Fibroblast of lung (primary cell): ENCODE measurements around the gene AKIRIN2. TPM values are rescaled to one million over a fixed set of nuclear protein-coding genes. Genes with fewer than 3 reads are reported as not detected.

Experiments used
- DNase-seq, 2 donors: peaks; one replicate each; pipeline versions ENCODE4 v3.0.0 to v3.0.0-alpha.2; 2010; ENCODE audit warnings: low read depth in 2 of 2
- H2AFZ ChIP-seq: 2 replicates; pipeline ENCODE4 v1.5.1; 2012; ENCODE audit warnings: low read length, control low read depth, inconsistent platforms
- H3K27ac ChIP-seq: 2 replicates; pipeline ENCODE4 v1.5.1; 2011; ENCODE audit warnings: low read length, control low read depth; ENCODE audit not compliant: insufficient read depth
- H3K27me3 ChIP-seq: 2 replicates; pipeline ENCODE4 v1.5.1; 2011; ENCODE audit warnings: mild to moderate bottlenecking, low read length; ENCODE audit not compliant: control insufficient read depth, insufficient read depth
- H3K36me3 ChIP-seq: 2 replicates; pipeline ENCODE4 v1.5.1; 2011; ENCODE audit warnings: low read length; ENCODE audit not compliant: control insufficient read depth, insufficient read depth
- H3K4me1 ChIP-seq: 2 replicates; pipeline ENCODE4 v1.5.1; 2011; ENCODE audit warnings: low read length; ENCODE audit not compliant: control insufficient read depth, insufficient read depth; ENCODE audit errors: extremely low read depth
- H3K4me2 ChIP-seq: 2 replicates; pipeline ENCODE4 v1.5.1; 2011; ENCODE audit warnings: low read length, control low read depth; ENCODE audit not compliant: insufficient read depth; ENCODE audit errors: extremely low read depth
- H3K4me3 ChIP-seq, 4 experiments: fragments of 200-600 bp in 1 of 4; sonication (generic) in 1 of 4; replicated peaks in 1 of 4; 2 replicates each; pipeline ENCODE4 v1.5.1; 2011 to 2016; ENCODE audit warnings: low read length in 4 of 4, low read depth in 3 of 4, mild to moderate bottlenecking in 3 of 4, control low read depth in 2 of 4, inconsistent platforms in 1 of 4, mixed read lengths in 1 of 4; ENCODE audit not compliant: insufficient read depth in 1 of 4; ENCODE audit errors: control extremely low read depth in 1 of 4
- H3K79me2 ChIP-seq: 2 replicates; pipeline ENCODE4 v1.5.1; 2012; ENCODE audit warnings: mild to moderate bottlenecking, low read length, inconsistent platforms; ENCODE audit not compliant: control insufficient read depth, insufficient read depth
- H3K9ac ChIP-seq: 2 replicates; pipeline ENCODE4 v1.5.1; 2011; ENCODE audit warnings: mild to moderate bottlenecking, low read length, control low read depth; ENCODE audit not compliant: insufficient read depth
- H3K9me3 ChIP-seq: 2 replicates; pipeline ENCODE4 v1.5.1; 2012; ENCODE audit warnings: low read depth, low read length; ENCODE audit not compliant: control insufficient read depth, insufficient read depth
- H4K20me1 ChIP-seq: 2 replicates; pipeline ENCODE4 v1.5.1; 2011; ENCODE audit warnings: low read length; ENCODE audit not compliant: control insufficient read depth, insufficient read depth; ENCODE audit errors: extremely low read depth
- EZH2 ChIP-seq: IDR thresholded peaks from 2 replicates; pipeline ENCODE4 v1.5.1; 2012; ENCODE audit warnings: low read length, control low read depth, mild to moderate bottlenecking; ENCODE audit errors: missing control alignments
- polyA plus RNA-seq, 2 donors: library from polyadenylated mRNA; depleted of rRNA in 1 of 2; stranded (reverse) in 1 of 2; unstranded in 1 of 2; fragments of >200 nt; gene quantifications; 2 replicates each; pipeline ENCODE4 v1.2.1, GENCODE V29; 2011 to 2012; ENCODE audit warnings: missing spikeins in 1 of 2
- total RNA-seq: library from RNA; depleted of rRNA; stranded (reverse); fragments of >200 nt; gene quantifications from 2 replicates; pipeline ENCODE4 v1.2.1, GENCODE V29; 2014
- TF ChIP-seq, protein P1 (sequence below), 2 donors: IDR thresholded peaks in 1 of 2; conservative IDR thresholded peaks in 1 of 2; 1 replicate in 1 of 2; 2 replicates in 1 of 2; pipeline ENCODE4 v1.5.1; 2011 to 2012; ENCODE audit warnings: low read length in 2 of 2, control low read depth in 1 of 2, inconsistent platforms in 1 of 2, low read depth in 1 of 2, mild to moderate bottlenecking in 1 of 2

Gene AKIRIN2
- total and polyA plus RNA-seq, 2 donors (not counting 1 experiment from before 2014, with no cell fraction given): 33.7 to 41.0 TPM

DNA sequence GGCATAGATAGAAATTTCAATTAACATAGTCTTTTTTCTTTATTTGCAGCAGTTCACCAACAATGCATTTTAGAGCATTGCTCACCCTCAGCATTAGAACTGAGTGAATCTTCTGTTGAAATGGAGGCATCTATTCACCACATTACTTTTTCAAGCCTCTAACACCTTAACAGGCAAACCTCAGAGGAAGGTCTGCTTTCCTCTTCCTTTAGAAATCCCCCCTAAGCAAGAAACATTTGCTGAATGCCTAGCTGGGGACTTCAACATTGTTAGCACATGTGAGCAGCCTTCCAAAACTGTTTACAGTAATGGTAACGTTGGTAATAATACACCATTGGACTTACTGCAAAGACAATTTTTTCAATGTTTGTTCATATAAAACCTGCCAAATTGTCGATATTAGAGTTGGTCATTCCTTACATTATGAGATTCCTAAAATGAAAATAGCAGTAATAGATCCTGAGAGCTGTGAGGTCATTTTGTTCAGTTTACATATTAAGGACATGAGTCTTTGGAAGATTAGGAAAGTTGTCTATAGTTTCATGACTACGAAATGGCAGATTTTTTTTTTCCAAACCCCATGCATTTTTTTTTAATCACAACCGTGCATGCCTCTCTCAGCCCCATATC, 20.6 kb upstream of the AKIRIN2 start:
- no peaks in the 10 kb centered on the region for H3K27me3 ChIP-seq
- no peak overlapping the region for H3K9ac ChIP-seq
- H4K20me1 ChIP-seq: no peaks in the 10 kb centered on the region
- peak overlapping the region; percentile 70 for H3K27ac ChIP-seq
- TF ChIP-seq, protein P1, sequence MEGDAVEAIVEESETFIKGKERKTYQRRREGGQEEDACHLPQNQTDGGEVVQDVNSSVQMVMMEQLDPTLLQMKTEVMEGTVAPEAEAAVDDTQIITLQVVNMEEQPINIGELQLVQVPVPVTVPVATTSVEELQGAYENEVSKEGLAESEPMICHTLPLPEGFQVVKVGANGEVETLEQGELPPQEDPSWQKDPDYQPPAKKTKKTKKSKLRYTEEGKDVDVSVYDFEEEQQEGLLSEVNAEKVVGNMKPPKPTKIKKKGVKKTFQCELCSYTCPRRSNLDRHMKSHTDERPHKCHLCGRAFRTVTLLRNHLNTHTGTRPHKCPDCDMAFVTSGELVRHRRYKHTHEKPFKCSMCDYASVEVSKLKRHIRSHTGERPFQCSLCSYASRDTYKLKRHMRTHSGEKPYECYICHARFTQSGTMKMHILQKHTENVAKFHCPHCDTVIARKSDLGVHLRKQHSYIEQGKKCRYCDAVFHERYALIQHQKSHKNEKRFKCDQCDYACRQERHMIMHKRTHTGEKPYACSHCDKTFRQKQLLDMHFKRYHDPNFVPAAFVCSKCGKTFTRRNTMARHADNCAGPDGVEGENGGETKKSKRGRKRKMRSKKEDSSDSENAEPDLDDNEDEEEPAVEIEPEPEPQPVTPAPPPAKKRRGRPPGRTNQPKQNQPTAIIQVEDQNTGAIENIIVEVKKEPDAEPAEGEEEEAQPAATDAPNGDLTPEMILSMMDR (conservative IDR thresholded peaks at IDR 0.05 in 1 of 2, IDR thresholded peaks at IDR 0.05 in 1 of 2; ENCODE audit: low read depth in 1 of 2, low read length in 2 of 2): no peak
- TF ChIP-seq EZH2: no peak
- H3K4me1 ChIP-seq: peaks cover 12% of the 10 kb centered on the region
- H3K79me2 ChIP-seq: no peaks in the 10 kb centered on the region
- peak overlapping the region; percentile 51 for H3K4me2 ChIP-seq
- H3K9me3 ChIP-seq: no peaks in the 10 kb centered on the region
- no peaks in the 10 kb centered on the region for H3K36me3 ChIP-seq
- DNase-seq: no peak
- no peak overlapping the region for H2AFZ ChIP-seq
- H3K4me3 ChIP-seq: peak overlapping the region in 1 of 4 experiments; percentile 10

DNA sequence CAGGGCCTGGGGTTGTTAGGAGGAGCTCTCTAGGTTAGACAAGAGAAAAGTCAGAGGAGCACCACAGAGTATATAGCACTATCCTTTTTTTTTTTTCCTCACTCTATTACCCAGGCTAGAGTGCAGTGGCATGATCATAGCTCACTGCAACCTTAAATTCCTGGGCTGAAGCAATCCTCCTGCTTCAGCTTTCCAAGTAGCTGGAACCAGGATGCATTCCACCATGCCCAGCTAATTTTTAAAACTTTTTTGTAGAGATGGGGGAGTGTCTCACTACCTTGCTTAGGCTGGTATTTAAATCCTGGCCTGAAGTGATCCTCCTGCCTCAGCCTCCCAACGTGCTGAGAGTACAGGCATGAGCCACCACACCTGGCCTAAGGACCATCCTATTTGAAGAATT, 19.3 kb upstream of the AKIRIN2 start:
- Histone ChIP-seq H3K79me2 (no peaks in the 10 kb centered on the region), H3K27ac (no peak overlapping the region), H3K36me3 (no peaks in the 10 kb centered on the region), H3K4me1 (peaks cover 12% of the 10 kb centered on the region), H3K9me3 (no peaks in the 10 kb centered on the region), H4K20me1 (no peaks in the 10 kb centered on the region), H2AFZ (no peak overlapping the region), H3K27me3 (no peaks in the 10 kb centered on the region), H3K4me3 (no peak overlapping the region), H3K4me2 (no peak overlapping the region), H3K9ac (no peak overlapping the region)
- no peak for TF ChIP-seq EZH2
- DNase-seq: peak in 1 of 2 donors; percentile 31

DNA sequence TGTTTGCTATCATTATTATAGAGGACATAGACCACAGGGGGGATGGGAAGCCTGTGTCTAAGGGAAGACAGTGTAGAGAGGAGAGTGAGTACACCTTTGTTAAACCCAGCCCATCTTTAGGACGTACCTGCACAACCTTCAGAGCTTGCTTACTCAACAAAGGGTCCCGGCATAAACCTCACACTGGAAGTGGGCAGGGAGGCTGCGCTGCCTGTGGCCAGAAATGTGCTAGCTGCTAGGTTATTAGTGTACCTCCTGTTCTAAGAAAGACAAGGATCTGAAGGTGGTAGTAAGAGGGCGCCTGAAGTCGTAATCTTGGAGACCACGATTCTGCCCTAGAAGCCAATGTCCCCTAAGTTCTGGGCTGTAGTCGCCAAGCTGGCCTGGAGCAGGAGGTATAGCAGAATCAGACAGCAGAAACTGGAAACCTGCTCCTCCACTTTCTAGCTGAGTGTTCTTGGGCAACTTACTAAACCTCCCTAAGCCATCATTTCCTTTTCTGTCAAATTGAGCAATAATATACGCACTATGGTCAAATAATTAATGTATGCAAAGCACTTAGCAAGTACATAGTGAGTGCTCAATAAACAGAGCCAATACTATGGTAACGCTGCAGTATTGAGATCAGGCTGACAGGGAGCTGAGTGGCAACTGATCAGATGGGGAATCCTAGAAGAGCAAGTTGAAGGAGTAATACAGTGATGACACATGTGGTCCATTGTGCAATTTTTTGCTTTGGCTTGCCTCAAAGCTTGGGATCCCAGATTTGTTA, 16.8 kb upstream of the AKIRIN2 start:
- H3K79me2 ChIP-seq: no peaks in the 10 kb centered on the region
- no peak overlapping the region for H3K9ac ChIP-seq
- H3K9me3 ChIP-seq: no peaks in the 10 kb centered on the region
- H3K4me2 ChIP-seq: no peak overlapping the region
- no peaks in the 10 kb centered on the region for H3K36me3 ChIP-seq
- H3K4me3 ChIP-seq: no peak overlapping the region
- peaks cover 15% of the 10 kb centered on the region for H3K4me1 ChIP-seq
- no peak overlapping the region for H2AFZ ChIP-seq
- TF ChIP-seq EZH2: no peak
- TF ChIP-seq, protein P1 (conservative IDR thresholded peaks at IDR 0.05 in 1 of 2, IDR thresholded peaks at IDR 0.05 in 1 of 2; ENCODE audit: low read depth in 1 of 2, low read length in 2 of 2): no peak
- H4K20me1 ChIP-seq: no peaks in the 10 kb centered on the region
- peak in 1 of 2 donors; percentile 43 for DNase-seq
- no peaks in the 10 kb centered on the region for H3K27me3 ChIP-seq
- H3K27ac ChIP-seq: no peak overlapping the region
